GM10847 (cell line): Measurements from ENCODE around the gene CMPK2.

Source experiments
- POLR2A ChIP-seq: IDR thresholded peaks from 2 replicates; pipeline ENCODE4 v1.6.1; 2011; ENCODE audit not compliant: insufficient read length; ENCODE audit errors: extremely low read depth

The CMPK2 gene

DNA sequence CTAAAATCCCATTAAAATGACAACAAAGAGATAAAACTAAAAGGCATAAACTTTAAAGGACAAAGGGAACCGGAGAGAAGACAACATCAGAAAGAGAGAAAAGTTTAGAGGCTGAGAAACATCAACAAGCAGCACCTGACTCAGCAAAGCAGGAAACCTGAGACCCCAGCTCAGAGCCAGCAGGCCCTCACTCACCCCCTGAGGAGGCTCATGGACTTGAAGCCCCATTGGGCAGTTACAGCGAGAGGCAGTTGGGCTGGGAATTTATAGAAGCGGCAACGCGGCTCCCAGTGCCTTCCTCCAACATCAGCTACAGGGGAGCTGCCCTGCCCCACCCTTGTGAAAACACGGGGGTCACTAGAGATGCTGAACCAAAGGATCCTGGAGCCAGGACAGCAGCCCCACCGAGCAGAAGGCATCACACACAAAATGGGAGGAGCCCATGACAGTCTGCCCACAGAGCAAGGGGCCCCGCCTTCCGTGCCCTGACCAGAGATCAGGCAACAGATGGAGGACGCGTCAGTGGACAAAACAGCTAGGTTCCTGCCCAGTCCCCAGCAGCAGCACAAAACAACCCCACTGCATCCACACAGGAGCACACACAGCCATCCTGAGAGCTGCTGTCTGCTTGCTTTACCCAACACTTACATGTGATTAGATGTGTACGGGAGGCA is 52.7 kb downstream of the CMPK2 start:
- no peak for TF ChIP-seq POLR2A

DNA sequence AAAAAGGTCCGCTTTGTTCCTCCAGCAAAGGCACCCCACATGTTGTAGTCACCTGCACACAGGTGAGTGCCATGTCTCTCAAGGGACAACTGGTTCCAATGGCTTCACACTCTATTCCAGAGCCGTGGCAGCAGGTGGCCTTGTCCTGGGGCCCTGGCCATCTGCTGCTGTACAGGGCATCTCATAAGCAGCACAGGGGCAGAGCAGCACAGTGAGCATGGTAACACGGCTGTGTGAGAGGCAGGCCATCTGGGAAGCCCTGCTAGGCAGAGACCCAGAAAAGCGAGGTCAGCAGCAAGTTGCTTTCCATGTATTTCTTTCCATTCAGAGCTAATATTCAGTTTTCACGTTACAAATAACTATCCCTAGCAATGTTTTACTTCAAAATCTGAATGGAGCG is 54.7 kb downstream of the CMPK2 start:
- no peak for TF ChIP-seq POLR2A

DNA sequence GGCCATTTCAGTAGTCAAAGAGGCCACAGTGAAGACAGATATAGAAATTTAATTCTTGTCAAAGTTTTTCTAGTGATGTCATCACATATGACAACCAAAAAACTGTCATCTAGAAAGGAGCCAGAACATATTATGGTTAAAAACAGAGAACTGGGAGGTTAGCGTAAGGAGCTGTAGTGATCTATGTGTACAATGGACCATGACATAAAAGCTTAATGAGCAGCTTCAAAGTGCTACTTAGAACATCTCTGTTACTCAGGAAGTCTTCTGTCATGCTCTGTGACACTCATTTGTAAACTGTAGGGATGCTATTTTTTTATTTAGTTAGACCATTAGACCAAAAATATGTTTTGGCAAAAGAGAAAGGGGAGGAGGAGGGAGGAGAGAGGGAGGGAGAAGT is 57.3 kb downstream of the CMPK2 start:
- no peak for TF ChIP-seq POLR2A

DNA sequence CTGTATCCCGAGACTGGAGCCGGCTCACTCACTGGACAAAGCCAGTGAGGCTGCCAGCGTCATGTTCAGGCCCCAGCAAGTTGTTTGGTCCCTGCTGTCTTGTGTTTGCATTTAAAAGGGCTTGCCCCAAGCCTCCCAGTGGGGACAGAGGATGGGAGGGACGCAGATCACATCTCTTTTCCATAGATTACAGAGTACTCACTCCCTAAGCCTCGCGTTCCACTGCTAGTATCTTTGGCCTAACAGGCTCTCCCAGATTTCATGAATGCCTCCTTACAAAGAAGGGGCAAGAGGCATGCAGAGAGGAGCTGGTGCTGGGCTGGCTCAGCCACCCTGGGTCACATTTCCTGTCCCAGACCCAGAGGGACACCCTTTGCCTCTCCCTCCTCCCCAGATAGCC is 59.1 kb downstream of the CMPK2 start:
- TF ChIP-seq POLR2A, result no peak

DNA sequence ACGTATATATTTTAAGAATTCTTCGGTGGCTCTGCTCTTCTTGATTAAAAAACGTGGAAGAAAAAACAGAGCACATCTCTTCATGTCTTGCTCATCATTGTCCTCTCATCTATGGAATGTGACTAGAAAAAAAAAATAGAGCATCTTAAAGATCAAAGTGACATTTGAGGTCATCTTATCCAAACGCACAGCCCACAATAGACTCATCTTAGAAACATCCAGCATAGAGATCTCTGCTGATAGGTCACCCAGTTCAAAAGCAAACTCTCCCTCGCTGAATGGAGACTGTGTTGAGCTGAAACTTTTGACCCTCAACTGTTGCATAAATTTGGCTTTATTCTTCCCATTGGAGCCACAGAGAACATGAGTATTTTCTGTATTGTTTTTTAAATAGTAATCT is 65.2 kb downstream of the CMPK2 start:
- TF ChIP-seq POLR2A, result no peak
